OCI-LY3 (cell line): ENCODE results near the gene CAMK1.
A peak's percentile ranks its signal among the peaks of the same experiment; 100 is the strongest.

Source experiments
- H2AFZ ChIP-seq: fragments of 200-600, 300-600 bp; shearing (Covaris generic); 2 replicates; pipeline ENCODE4 v1.6.0; 2014; ENCODE audit warnings: antibody characterized with exemption, low read depth, low read length
- H3K27ac ChIP-seq: fragments of 200-600, 300-600 bp; sonication (generic); 2 replicates; pipeline ENCODE4 v1.5.1; 2014; ENCODE audit warnings: mild to moderate bottlenecking, low read length, moderate library complexity, mixed read lengths
- H3K27me3 ChIP-seq: fragments of 200-600, 300-600 bp; sonication (generic); 2 replicates; pipeline ENCODE4 v1.6.1; 2014; ENCODE audit warnings: low read depth, low read length, mixed read lengths
- H3K36me3 ChIP-seq: fragments of 200-600, 300-600 bp; sonication (generic); replicated peaks from 2 replicates; pipeline ENCODE3; 2014; ENCODE audit warnings: low read depth, low read length, mixed read lengths
- H3K4me1 ChIP-seq: fragments of 300-600, 200-600 bp; sonication (generic); 2 replicates; pipeline ENCODE4 v1.6.1; 2014; ENCODE audit warnings: low read length, mixed read lengths
- H3K4me2 ChIP-seq: fragments of 200-600, 300-600 bp; sonication (generic); 2 replicates; pipeline ENCODE4 v1.6.1; 2014; ENCODE audit warnings: low read length, mixed read lengths
- H3K4me3 ChIP-seq: fragments of 300-600, 200-600 bp; sonication (generic); 2 replicates; pipeline ENCODE4 v1.5.1; 2014; ENCODE audit warnings: antibody characterized with exemption, mild to moderate bottlenecking, low read length, moderate library complexity
- H3K79me2 ChIP-seq: fragments of 300-600, 200-600 bp; shearing (Covaris generic); 2 replicates; pipeline ENCODE4 v1.6.1; 2014; ENCODE audit warnings: mild to moderate bottlenecking, low read length, mixed read lengths
- H3K9ac ChIP-seq: fragments of 300-600, 200-600 bp; shearing (Covaris generic); 2 replicates; pipeline ENCODE4 v1.6.0; 2014; ENCODE audit warnings: mild to moderate bottlenecking, low read length, moderate library complexity
- H3K9me3 ChIP-seq: fragments of 200-600, 300-600 bp; shearing (Covaris generic); 2 replicates; pipeline ENCODE4 v1.6.1; 2014; ENCODE audit warnings: low read length, mixed read lengths; ENCODE audit not compliant: insufficient read depth
- H4K20me1 ChIP-seq: fragments of 200-600, 300-600 bp; sonication (generic); 2 replicates; pipeline ENCODE4 v1.6.1; 2016; ENCODE audit warnings: low read length, mixed read lengths; ENCODE audit not compliant: insufficient read depth
- CTCF ChIP-seq: fragments of 200-600, 300-600 bp; sonication (generic); IDR thresholded peaks from 2 replicates; pipeline ENCODE4 v1.5.1; 2014; ENCODE audit warnings: antibody characterized with exemption, low read length, low read depth
- EZH2phosphoT487 ChIP-seq: fragments of 200-600 bp; shearing (Covaris generic); IDR thresholded peaks from 2 replicates; pipeline ENCODE4 v1.6.1; 2018; ENCODE audit warnings: antibody characterized with exemption, mixed run types, low read depth

The CAMK1 gene

GRCh38 chr3:9809239-9809614 is 39.5 kb upstream of the CAMK1 start:
- H3K4me1 ChIP-seq, result peaks cover 16% of the 10 kb centered on the region
- peak overlapping the region; percentile 90 for H3K4me2 ChIP-seq
- peak; percentile 14 for TF ChIP-seq CTCF
- no peak for TF ChIP-seq EZH2phosphoT487
- peak overlapping the region; percentile 89 for H3K9ac ChIP-seq
- peak overlapping the region; percentile 72 for H3K27ac ChIP-seq
- H3K79me2 ChIP-seq, result no peaks in the 10 kb centered on the region
- H3K27me3 ChIP-seq, result no peaks in the 10 kb centered on the region
- H3K9me3 ChIP-seq, result no peaks in the 10 kb centered on the region
- H3K4me3 ChIP-seq, result peak overlapping the region; percentile 85
- H3K36me3 ChIP-seq, result peaks cover 33% of the 10 kb centered on the region
- no peaks in the 10 kb centered on the region for H4K20me1 ChIP-seq
- peak overlapping the region; percentile 51 for H2AFZ ChIP-seq

- Histone ChIP-seq H3K36me3 (peaks cover 40% of the 10 kb centered on the region), H3K79me2 (no peaks in the 10 kb centered on the region), H2AFZ (no peak overlapping the region), H3K4me1 (peaks cover 16% of the 10 kb centered on the region), H3K9me3 (no peaks in the 10 kb centered on the region), H4K20me1 (0 out of 2 replicates have a peak, but pooled peaks cover under 1% of the 10 kb centered on the region), H3K9ac (no peak overlapping the region), H3K4me3 (no peak overlapping the region), H3K4me2 (peak overlapping the region; percentile 90), H3K27me3 (no peaks in the 10 kb centered on the region), H3K27ac (peak overlapping the region; percentile 72)
- TF ChIP-seq EZH2phosphoT487 (no peak), CTCF (no peak; the same call in 1 of the 2 replicates)
Measured at GRCh38 chr3:9808345-9809037, 38.7 kb upstream of the CAMK1 start.

- TF ChIP-seq EZH2phosphoT487 (no peak), CTCF (no peak)
Measured at GRCh38 chr3:9807981-9808344, 38.2 kb upstream of the CAMK1 start.

GRCh38 chr3:9806688-9807589 is 37.2 kb upstream of the CAMK1 start:
- H3K4me1 ChIP-seq, result peaks cover 16% of the 10 kb centered on the region
- no peak overlapping the region for H2AFZ ChIP-seq
- TF ChIP-seq CTCF, result no peak
- no peak for TF ChIP-seq EZH2phosphoT487
- H3K27me3 ChIP-seq, result no peaks in the 10 kb centered on the region
- H3K27ac ChIP-seq, result no peak overlapping the region
- H3K4me2 ChIP-seq, result no peak overlapping the region
- peaks cover 41% of the 10 kb centered on the region for H3K36me3 ChIP-seq
- H4K20me1 ChIP-seq, result 0 out of 2 replicates have a peak, but pooled peaks cover 2% of the 10 kb centered on the region
- no peaks in the 10 kb centered on the region for H3K79me2 ChIP-seq
- no peaks in the 10 kb centered on the region for H3K9me3 ChIP-seq
- no peak overlapping the region for H3K9ac ChIP-seq
- H3K4me3 ChIP-seq, result no peak overlapping the region

More at GRCh38 chr3:9807981-9808344, 38.2 kb upstream of the CAMK1 start:
- Histone ChIP-seq H3K36me3 (peaks cover 42% of the 10 kb centered on the region), H3K27ac (no peak overlapping the region), H3K4me1 (peaks cover 16% of the 10 kb centered on the region), H3K9ac (no peak overlapping the region), H2AFZ (no peak overlapping the region), H4K20me1 (0 out of 2 replicates have a peak, but pooled peaks cover 2% of the 10 kb centered on the region), H3K9me3 (no peaks in the 10 kb centered on the region), H3K4me3 (no peak overlapping the region), H3K79me2 (no peaks in the 10 kb centered on the region), H3K4me2 (no peak overlapping the region), H3K27me3 (no peaks in the 10 kb centered on the region)
